IPS-18a (cell line): ENCODE results near the gene MSL3B.

Source experiments
- H3K27ac ChIP-seq: one replicate; pipeline ENCODE4 v1.5.1; 2013; ENCODE audit warnings: low read length
- H3K27me3 ChIP-seq: one replicate; pipeline ENCODE4 v1.6.1; 2013; ENCODE audit warnings: mild to moderate bottlenecking, low read length; ENCODE audit not compliant: control insufficient read depth, insufficient read depth
- H3K36me3 ChIP-seq: one replicate; pipeline ENCODE4 v1.6.1; 2013; ENCODE audit warnings: low read depth, low read length; ENCODE audit not compliant: control insufficient read depth
- H3K4me1 ChIP-seq: one replicate; pipeline ENCODE4 v1.6.1; 2013; ENCODE audit warnings: low read depth, low read length; ENCODE audit not compliant: control insufficient read depth
- H3K4me3 ChIP-seq: one replicate; pipeline ENCODE4 v1.5.1; 2013; ENCODE audit warnings: low read length
- H3K9ac ChIP-seq: one replicate; pipeline ENCODE4 v1.6.1; 2013; ENCODE audit warnings: mild to moderate bottlenecking, low read length, moderate library complexity
- H3K9me3 ChIP-seq: one replicate; pipeline ENCODE4 v1.6.1; 2013; ENCODE audit warnings: low read depth, low read length; ENCODE audit not compliant: control insufficient read depth

Gene MSL3B

DNA sequence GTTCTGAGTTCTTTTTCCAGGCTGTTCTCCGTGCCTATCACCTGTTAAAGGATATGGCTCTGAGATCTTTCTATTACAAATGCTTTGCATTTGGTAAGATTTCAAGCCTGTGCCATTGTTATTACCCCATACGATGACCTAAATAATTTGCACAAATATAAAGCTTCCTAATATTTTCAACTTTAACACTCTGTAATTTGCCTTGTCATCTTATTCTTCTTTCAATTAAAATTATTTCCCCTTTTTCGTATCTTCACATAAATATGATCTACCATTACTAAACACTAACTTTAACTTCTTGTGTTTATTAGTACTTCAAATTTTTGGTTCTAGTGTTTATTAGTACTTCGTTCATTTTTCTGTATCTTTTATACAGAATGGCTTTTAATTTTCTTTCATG lies 3.2 kb upstream of the MSL3B start:
- Histone ChIP-seq H3K36me3 (peaks cover 4% of the 10 kb centered on the region), H3K9ac (no peak overlapping the region), H3K4me3 (no peak overlapping the region), H3K27ac (no peak overlapping the region), H3K27me3 (peaks cover 38% of the 10 kb centered on the region), H3K9me3 (no peaks in the 10 kb centered on the region), H3K4me1 (no peaks in the 10 kb centered on the region)

DNA sequence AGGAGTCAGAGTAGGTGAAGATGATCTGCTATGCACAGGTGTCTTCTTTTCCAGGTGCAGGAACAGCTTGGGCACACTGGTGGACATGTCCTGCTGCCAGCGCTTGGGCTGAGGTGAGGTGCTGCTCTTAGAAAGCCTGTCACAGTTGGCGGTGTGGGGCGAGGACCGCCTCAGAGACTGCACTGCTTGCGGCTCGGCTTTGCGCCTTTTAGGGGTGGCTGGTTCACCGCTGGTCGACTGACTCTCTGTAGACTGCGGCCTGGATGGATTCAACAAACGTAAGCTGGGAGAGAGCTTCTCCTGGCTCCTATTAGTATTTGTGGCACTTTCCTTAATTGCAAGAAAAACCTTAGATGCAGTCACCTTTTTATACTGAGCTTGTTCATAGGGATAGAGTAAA lies 1.7 kb downstream of the MSL3B start:
- no peak overlapping the region for H3K9ac ChIP-seq
- no peak overlapping the region for H3K4me3 ChIP-seq
- no peaks in the 10 kb centered on the region for H3K4me1 ChIP-seq
- no peak overlapping the region for H3K27ac ChIP-seq
- peaks cover 9% of the 10 kb centered on the region for H3K27me3 ChIP-seq
- no peaks in the 10 kb centered on the region for H3K9me3 ChIP-seq
- peaks cover 4% of the 10 kb centered on the region for H3K36me3 ChIP-seq

DNA sequence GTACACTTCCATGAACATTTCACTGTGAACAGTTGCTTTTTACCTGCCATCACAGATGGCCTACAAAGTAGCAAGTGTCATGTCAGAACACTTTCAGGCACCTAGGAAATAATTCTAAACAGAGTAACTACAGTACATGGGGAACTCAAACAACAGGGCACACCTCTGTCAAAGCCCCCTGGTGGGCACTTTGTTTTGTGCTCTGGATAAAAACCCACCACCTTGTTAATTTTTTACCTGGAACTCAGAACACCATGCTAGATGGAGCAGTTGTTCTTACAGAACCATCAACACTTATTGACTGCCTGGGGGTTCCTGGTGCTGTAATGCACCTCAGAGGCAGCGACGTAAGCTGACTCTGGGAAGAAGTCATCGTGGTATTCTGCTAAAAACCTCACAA lies 2.3 kb downstream of the MSL3B start:
- no peak overlapping the region for H3K27ac ChIP-seq
- H3K9ac ChIP-seq, result no peak overlapping the region
- H3K9me3 ChIP-seq, result no peaks in the 10 kb centered on the region
- no peaks in the 10 kb centered on the region for H3K4me1 ChIP-seq
- peaks cover 4% of the 10 kb centered on the region for H3K36me3 ChIP-seq
- H3K4me3 ChIP-seq, result no peak overlapping the region
- peaks cover 3% of the 10 kb centered on the region for H3K27me3 ChIP-seq

DNA sequence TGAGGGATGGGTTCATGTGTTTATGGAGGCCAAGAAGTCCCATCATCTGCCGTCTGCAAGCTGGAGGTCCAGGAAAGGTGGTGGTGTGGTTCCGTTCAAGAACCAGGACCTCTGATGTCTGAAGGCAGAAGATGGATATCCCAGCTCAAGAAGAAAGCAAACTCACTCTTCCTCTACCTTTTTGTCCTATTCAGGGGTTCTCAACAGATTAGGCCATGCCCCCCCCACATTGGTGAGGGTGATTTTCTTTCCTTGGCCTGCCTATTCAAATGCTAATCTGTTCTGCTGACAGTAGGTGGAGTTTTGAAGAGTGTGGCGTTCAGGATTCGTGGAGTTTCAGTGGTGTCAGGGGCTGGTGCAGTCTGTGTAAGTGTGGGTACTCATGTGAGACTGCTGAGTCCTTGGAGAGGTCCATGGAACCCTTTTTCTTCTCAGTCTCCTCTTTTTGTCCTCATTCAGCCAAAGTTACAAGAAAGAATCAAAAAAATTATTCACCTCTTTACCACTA lies 5.9 kb downstream of the MSL3B start:
- Histone ChIP-seq H3K27ac (no peak overlapping the region), H3K36me3 (peaks cover 4% of the 10 kb centered on the region), H3K9ac (no peak overlapping the region), H3K4me3 (no peak overlapping the region), H3K4me1 (no peaks in the 10 kb centered on the region), H3K9me3 (no peaks in the 10 kb centered on the region), H3K27me3 (no peaks in the 10 kb centered on the region)

DNA sequence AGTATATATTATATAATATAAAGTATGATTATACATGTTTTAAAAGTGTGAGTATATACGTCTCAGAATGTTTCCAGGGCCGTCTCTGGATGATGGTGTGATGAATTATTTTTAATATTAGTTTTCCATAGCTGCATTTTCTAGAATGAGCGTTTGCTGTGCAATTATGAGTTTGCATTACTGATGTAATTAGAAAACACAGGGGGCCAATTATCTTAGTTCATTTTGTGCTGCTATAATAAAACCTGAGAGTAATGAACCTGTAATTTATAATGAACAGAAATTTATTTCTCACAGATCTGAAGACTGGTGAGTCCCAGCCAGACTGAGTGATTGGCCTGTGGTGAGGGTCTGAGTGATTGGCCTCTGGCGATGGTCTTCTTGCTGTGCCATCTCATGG lies 9.9 kb downstream of the MSL3B start:
- Histone ChIP-seq H3K9ac (no peak overlapping the region), H3K36me3 (no peaks in the 10 kb centered on the region), H3K4me1 (peaks cover 5% of the 10 kb centered on the region), H3K27me3 (no peaks in the 10 kb centered on the region), H3K4me3 (no peak overlapping the region), H3K9me3 (no peaks in the 10 kb centered on the region), H3K27ac (no peak overlapping the region)

DNA sequence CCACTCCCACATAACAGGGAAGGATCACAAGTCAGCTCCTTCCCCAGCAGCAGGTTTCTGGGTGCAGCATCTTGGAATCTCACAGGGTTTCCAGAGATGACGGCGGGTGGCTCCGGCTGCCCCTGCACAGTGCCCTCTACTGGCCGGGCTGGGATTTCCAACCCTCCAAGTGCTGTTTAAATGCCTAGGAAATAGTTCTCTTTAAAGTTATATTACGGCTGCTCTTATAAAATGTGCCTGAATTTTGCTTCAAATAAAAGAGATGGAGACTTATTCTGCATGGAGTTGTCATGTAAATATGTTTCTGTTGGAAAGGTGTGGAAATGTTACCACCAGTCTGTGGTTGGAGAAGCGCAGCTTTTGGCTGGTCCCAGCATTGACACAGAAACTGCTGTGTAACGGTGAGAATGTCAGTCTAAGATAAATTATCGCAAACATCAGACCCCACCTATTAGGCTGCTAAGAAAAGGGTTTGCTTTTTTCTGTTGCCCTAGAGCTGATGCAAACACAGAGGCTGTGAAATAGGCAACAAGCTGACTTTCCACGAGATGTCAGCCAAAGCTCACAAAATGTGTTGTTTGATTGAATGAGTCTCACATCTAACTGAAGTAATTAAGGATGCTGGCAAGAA lies 10.6 kb downstream of the MSL3B start:
- Histone ChIP-seq H3K36me3 (peaks cover under 1% of the 10 kb centered on the region), H3K27ac (no peak overlapping the region), H3K9me3 (no peaks in the 10 kb centered on the region), H3K4me1 (peaks cover 6% of the 10 kb centered on the region), H3K4me3 (no peak overlapping the region), H3K9ac (no peak overlapping the region), H3K27me3 (no peaks in the 10 kb centered on the region)

DNA sequence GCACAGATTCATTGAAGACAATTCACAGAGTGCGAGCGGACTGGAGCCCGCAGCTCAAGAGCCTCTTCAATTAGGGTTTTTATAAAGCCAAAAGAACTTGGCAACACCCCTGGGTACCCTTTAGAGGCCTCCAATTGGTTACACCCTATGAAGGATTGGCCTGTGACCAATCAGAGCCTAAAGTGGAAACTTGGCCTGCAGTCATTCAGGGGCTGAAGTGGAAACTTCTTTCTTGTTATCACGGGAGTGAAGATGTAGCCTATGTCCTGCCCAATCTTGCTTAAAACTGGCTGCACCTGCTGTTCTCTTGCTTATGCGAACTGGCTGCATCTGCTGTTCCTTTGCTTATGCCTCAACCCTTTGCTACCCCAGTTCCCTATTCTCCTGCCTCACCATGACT lies 12.0 kb downstream of the MSL3B start:
- Histone ChIP-seq H3K4me1 (peaks cover 12% of the 10 kb centered on the region), H3K27ac (no peak overlapping the region), H3K4me3 (no peak overlapping the region), H3K9me3 (no peaks in the 10 kb centered on the region), H3K27me3 (no peaks in the 10 kb centered on the region), H3K9ac (no peak overlapping the region), H3K36me3 (peaks cover 13% of the 10 kb centered on the region)

DNA sequence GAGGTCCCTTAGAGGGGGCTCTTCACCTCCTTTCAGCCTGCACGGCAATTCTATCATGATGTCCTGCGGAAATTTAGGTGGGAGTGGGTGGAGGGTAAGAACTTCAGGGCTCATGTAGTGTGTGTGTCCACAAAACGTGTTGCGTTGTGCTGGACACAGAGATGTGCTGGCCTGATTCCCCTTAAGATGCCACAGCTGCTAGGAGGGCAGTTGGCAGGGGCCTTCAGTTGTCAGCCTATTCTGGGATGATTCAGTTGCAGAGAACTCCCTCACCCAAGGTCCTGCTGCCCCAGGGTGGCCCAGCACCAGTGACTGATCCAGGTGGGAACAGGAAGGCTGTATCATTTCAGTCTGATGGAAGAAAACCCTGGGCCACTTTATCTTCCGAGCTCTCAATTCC lies 12.8 kb downstream of the MSL3B start:
- H3K27ac ChIP-seq, result no peak overlapping the region
- H3K9me3 ChIP-seq, result no peaks in the 10 kb centered on the region
- H3K36me3 ChIP-seq, result peaks cover 22% of the 10 kb centered on the region
- peak overlapping the region; percentile 83 for H3K4me3 ChIP-seq
- H3K4me1 ChIP-seq, result peaks cover 12% of the 10 kb centered on the region
- H3K27me3 ChIP-seq, result no peaks in the 10 kb centered on the region
- H3K9ac ChIP-seq, result no peak overlapping the region

DNA sequence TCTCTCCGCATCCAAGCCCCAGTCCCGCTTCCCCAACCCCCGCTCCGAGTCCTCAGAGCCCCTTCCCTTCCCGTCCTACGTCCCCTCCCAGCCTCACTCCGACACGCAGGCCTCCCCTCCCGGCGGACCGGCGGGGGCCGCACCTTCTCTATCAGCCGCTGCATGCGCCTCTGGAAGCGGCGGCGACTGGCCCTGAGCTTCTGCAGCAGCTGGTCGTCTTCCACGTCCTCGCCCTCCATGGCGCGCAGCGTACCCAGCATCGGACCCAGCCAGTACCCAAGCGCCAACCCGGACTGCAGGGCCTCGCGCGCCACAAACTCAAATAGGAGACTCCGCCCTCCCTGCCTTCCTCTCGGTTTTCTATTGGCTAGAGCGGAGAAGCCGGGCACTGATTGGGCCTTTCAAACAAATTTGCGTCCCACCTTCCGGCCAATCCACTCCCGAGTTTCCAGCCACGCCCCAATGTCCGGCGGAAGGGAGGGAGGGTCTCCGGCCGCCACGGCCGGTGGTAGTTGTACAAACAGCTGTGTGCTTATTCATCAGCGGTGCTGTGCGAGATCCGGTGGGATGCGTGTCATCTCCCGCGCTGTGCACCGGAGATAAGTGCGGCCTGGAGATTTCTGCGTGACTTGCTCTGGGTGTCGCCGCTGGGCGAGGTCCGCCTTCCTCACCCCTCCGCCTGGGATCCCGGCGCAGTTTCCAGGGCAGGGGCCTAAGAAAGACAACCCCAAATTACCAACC lies 13.8 kb downstream of the MSL3B start, which contains the start of gene HJURP:
Gene HJURP, minus strand, starts transcription at position 295 of the 741 bp plus-strand sequence. Its CDS starts 35 bp downstream, at position 260.
- Histone ChIP-seq H3K4me3 (peak within 1 kb of the TSS; percentile 83), H3K27me3 (no peaks in the 10 kb centered on the region), H3K36me3 (peaks cover 31% of the 10 kb centered on the region), H3K9me3 (no peaks in the 10 kb centered on the region), H3K27ac (peak within 1 kb of the TSS; percentile 62), H3K9ac (peak within 1 kb of the TSS; percentile 89), H3K4me1 (peaks cover 12% of the 10 kb centered on the region)

DNA sequence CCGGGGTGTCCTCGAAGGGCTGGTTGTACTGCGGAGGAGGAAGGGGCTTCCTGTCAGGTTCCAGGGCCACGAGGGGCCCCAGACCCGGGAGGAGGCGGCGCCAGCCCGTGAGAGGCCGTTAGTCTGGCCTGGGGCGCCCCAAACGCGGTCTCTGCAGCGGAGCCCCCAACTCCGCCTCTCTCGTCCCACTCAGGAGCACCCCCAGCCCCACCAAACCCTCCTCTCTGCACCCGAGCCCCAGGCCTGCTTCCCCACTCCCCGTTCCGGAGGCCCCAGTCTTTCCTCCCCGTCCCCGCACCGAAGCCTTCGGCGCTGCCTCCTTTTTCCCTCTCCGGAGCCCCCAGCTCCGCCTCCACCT lies 14.3 kb downstream of the MSL3B start:
- Histone ChIP-seq H3K4me3 (peak overlapping the region; percentile 83), H3K27me3 (no peaks in the 10 kb centered on the region), H3K9ac (peak overlapping the region; percentile 89), H3K27ac (peak overlapping the region; percentile 62), H3K4me1 (peaks cover 12% of the 10 kb centered on the region), H3K9me3 (no peaks in the 10 kb centered on the region), H3K36me3 (peaks cover 37% of the 10 kb centered on the region)

DNA sequence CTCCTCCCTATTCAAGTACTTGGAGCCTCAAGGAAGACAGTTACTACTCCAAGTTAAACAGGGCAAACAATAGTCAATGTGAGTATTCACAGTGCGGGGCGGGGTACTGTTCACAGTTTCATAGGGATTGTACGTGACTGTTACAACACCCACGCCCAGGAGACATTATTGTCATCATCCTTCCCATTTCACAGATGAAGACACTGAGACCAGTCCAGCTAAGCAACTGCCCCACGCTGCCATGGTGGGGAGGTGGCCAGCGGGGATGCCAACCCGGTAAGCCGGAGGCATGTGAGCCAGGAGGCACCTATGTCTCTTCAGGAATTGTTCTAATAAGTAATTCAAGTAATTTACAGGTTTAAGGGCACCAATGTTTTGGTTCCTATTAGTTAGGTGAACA lies 14.8 kb downstream of the MSL3B start:
- Histone ChIP-seq H3K9me3 (no peaks in the 10 kb centered on the region), H3K4me3 (peak overlapping the region; percentile 83), H3K36me3 (peaks cover 42% of the 10 kb centered on the region), H3K9ac (peak overlapping the region; percentile 89), H3K27me3 (no peaks in the 10 kb centered on the region), H3K27ac (no peak overlapping the region), H3K4me1 (peaks cover 12% of the 10 kb centered on the region)

DNA sequence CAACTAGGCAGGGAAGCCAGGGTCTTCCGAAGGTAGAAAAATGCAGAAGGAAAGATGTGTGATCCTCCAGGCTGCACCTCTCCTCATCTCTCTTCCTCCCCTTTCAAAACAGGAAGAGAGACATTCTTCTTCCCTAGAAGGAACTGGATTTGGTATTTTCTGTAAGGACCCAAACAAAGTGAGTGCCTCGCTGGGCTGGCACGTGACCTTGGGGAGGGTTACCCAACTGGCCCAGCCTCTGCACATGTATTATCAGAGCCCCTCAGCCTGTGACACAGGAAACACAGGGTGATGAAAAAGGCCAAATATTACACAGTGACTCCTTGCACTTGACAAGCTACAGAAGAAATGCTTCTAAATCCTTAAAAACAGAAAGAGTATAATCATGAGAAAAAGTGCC lies 16.1 kb downstream of the MSL3B start:
- Histone ChIP-seq H3K27me3 (no peaks in the 10 kb centered on the region), H3K36me3 (peaks cover 55% of the 10 kb centered on the region), H3K9me3 (no peaks in the 10 kb centered on the region), H3K4me3 (peak overlapping the region; percentile 83), H3K9ac (no peak overlapping the region), H3K27ac (no peak overlapping the region), H3K4me1 (peaks cover 12% of the 10 kb centered on the region)
